Type B pancreatic cell (in vitro differentiated cells): ENCODE results near the gene OR52K1. TPM values are rescaled to one million over a fixed set of nuclear protein-coding genes. Genes with fewer than 3 reads are reported as not detected.

Source experiments
- DNase-seq: peaks from one replicate; pipeline ENCODE4 v3.0.0; 2021; ENCODE audit warnings: mixed read lengths; ENCODE audit not compliant: unreplicated experiment; ENCODE audit errors: extremely low spot score
- H3K27ac Mint-ChIP-seq: 2 replicates; pipeline ENCODE4 v1.8.0; 2021; ENCODE audit warnings: mild to moderate bottlenecking, mixed read lengths
- H3K27me3 Mint-ChIP-seq: 2 replicates; pipeline ENCODE4 v1.8.0; 2021; ENCODE audit warnings: mixed read lengths
- H3K36me3 Mint-ChIP-seq: 2 replicates; pipeline ENCODE4 v1.8.0; 2021; ENCODE audit warnings: mixed read lengths
- H3K4me1 Mint-ChIP-seq: one replicate; pipeline ENCODE4 v1.8.0; 2021; ENCODE audit warnings: mixed read lengths; ENCODE audit not compliant: unreplicated experiment
- H3K4me3 Mint-ChIP-seq: 2 replicates; pipeline ENCODE4 v1.8.0; 2021; ENCODE audit warnings: mild to moderate bottlenecking, mixed read lengths
- H3K9me3 Mint-ChIP-seq: 2 replicates; pipeline ENCODE4 v1.8.0; 2021; ENCODE audit warnings: mixed read lengths
- total RNA-seq: library from RNA; stranded (reverse); gene quantifications from 2 replicates; pipeline ENCODE4 v1.2.1, GENCODE V29; 2021; ENCODE audit warnings: low replicate concordance
- TF ChIP-seq, protein P1 (sequence below): fragments of 200-600 bp; sonication (generic); conservative IDR thresholded peaks from 2 replicates; pipeline ENCODE4 v1.5.0; 2021; ENCODE audit warnings: antibody characterized with exemption, mild to moderate bottlenecking

OR52K1 gene
- total RNA-seq, 1 donor from 2014 or later, result not detected

DNA sequence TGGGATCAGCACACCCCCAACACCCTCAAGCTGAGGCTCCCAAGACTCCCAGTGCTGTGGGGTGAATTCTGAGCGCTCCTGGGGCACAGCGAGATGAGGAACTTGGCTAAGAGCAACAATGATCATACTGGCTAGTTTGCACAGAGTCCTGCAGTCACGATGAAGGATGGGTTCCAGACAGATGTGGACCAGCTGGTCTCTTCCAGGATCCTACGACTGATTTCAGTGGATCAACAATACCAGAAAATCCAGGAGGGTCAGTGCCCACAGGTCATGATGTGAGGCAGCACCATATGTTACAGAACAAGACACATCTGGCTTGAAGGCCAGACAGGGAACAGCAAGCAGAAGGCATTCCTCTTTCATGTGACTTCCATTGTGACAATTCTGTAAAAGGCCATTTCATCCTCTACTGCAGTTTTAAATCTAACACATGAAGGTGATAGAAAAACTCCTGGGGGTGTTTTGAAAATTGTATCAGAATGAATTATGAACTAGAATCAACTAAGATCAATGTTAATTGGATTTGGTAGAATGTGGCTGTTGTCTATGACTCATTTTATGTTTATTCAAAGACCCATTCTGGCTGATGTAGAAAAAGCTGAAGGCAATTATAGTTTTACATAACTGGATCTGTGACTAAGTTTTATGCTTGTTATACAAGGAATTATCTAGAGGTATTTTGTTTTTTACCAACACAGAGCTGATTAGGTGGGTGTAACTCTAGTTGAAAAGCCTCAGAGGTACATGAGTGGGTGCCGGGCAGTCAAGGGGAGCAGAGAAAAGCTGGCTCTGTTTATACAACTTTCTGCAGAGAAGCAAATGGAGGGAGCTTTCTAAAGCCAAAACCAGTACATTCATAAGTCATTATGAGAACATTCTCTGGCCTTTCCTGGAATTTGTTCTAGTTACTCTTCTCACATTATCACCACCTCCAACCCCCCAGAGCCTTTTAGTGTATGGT, 29.1 kb downstream of the OR52K1 start:
- H3K27me3 Mint-ChIP-seq, result no peaks in the 10 kb centered on the region
- no peak overlapping the region for H3K27ac Mint-ChIP-seq
- no peak overlapping the region for H3K4me3 Mint-ChIP-seq
- no peak for DNase-seq
- H3K36me3 Mint-ChIP-seq, result no peaks in the 10 kb centered on the region
- no peaks in the 10 kb centered on the region for H3K4me1 Mint-ChIP-seq
- TF ChIP-seq, protein P1, sequence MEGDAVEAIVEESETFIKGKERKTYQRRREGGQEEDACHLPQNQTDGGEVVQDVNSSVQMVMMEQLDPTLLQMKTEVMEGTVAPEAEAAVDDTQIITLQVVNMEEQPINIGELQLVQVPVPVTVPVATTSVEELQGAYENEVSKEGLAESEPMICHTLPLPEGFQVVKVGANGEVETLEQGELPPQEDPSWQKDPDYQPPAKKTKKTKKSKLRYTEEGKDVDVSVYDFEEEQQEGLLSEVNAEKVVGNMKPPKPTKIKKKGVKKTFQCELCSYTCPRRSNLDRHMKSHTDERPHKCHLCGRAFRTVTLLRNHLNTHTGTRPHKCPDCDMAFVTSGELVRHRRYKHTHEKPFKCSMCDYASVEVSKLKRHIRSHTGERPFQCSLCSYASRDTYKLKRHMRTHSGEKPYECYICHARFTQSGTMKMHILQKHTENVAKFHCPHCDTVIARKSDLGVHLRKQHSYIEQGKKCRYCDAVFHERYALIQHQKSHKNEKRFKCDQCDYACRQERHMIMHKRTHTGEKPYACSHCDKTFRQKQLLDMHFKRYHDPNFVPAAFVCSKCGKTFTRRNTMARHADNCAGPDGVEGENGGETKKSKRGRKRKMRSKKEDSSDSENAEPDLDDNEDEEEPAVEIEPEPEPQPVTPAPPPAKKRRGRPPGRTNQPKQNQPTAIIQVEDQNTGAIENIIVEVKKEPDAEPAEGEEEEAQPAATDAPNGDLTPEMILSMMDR, result no peak
- H3K9me3 Mint-ChIP-seq, result no peaks in the 10 kb centered on the region

DNA sequence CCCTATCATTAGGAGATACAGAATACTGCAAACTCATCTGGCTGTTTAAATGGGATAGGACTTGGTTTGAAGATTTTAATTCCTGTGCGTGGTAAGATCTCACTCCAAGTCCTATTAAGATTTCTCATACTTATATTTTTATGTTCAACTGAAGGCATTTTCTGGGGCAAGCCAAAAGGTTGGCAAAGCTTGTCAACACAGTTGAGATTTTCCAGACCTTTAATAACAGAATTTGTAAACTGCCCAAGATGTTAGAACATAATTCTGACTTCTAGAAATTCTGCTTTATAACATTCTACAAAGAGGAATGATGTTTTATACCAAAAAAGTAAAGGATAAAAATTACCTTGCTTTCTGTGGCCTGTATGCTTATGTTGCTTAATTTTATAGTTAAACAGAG, 31.8 kb downstream of the OR52K1 start:
- TF ChIP-seq, protein P1, result no peak
- Mint-ChIP-seq H3K27ac (no peak overlapping the region), H3K36me3 (no peaks in the 10 kb centered on the region), H3K27me3 (peaks cover 5% of the 10 kb centered on the region), H3K9me3 (no peaks in the 10 kb centered on the region), H3K4me3 (no peak overlapping the region), H3K4me1 (no peaks in the 10 kb centered on the region)
- no peak for DNase-seq

DNA sequence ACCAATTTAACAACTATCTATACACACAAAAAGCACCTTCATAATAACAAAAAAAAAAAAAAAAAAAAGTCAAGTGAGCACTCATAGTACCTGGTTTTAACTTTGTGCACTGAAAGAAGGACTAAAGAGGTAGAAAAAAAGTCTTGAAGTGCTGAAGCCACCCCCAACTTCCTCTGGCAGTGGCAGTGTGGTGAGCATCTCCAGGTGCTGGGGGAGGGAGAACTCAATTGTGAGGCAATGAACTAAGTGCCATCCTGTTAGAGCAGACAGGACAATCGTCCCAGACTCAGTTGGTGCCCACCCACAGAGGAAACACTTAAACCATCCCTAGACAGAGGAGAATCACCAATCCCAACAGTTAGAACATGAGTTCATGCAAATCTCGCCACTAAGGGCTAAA, 39.9 kb downstream of the OR52K1 start:
- Mint-ChIP-seq H3K36me3 (no peaks in the 10 kb centered on the region), H3K27ac (no peak overlapping the region), H3K4me3 (no peak overlapping the region), H3K4me1 (no peaks in the 10 kb centered on the region), H3K27me3 (peaks cover 12% of the 10 kb centered on the region), H3K9me3 (no peaks in the 10 kb centered on the region)
- DNase-seq, result no peak
- TF ChIP-seq, protein P1, result no peak

DNA sequence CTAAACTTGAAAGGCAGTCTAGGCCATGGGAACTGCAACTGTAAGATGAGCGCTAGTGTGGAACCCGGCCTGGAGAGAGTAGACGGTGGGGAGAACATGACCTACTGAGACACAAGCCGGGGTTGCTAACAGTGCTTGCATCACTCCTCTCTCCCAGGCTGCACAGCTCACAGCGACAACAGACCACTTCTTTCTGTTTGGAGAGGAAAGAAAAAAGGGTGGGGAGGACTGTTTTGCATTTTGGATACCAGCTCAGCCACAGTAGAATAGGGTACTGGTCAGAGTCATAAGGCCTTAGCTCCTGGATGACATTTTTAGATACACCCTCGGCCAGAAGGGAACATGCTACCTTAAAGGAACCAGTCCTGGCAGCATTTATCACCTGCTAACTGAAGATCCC, 40.3 kb downstream of the OR52K1 start:
- peaks cover 12% of the 10 kb centered on the region for H3K27me3 Mint-ChIP-seq
- no peaks in the 10 kb centered on the region for H3K9me3 Mint-ChIP-seq
- no peak for DNase-seq

DNA sequence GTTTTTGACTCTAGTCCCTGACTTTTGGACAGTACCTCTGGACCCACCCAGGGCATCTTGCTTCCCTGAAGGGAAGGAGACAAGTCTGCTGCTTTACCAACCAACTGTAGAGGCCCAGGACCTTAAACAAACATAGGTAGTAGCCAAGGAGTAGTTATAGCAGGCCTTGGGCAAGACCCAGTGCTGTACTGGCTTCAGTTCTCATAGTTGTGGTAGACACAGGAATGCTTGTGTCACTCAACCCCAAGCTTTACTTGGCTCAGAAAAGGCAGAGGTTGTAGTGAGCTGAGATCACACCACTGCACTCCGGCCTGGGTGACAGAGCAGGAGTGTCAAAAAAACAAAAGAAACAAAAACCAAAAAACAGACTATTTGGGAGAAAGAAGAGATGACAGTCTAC, 41.2 kb downstream of the OR52K1 start:
- Mint-ChIP-seq H3K36me3 (no peaks in the 10 kb centered on the region), H3K27me3 (peaks cover 17% of the 10 kb centered on the region), H3K4me1 (no peaks in the 10 kb centered on the region), H3K4me3 (no peak overlapping the region), H3K27ac (no peak overlapping the region), H3K9me3 (no peaks in the 10 kb centered on the region)
- DNase-seq, result no peak
- TF ChIP-seq, protein P1, result no peak

More for the DNA sequence above, 40.3 kb downstream of the OR52K1 start:
- Mint-ChIP-seq H3K27ac (no peak overlapping the region), H3K4me3 (no peak overlapping the region), H3K4me1 (no peaks in the 10 kb centered on the region), H3K36me3 (no peaks in the 10 kb centered on the region)
- TF ChIP-seq, protein P1, result no peak
